CD4-positive, alpha-beta T cell treated with Interleukin-6 at 100 ng/mL for 8 hours (primary cell): ENCODE measurements around the gene ZNF326.

Experiments used
- DNase-seq: peaks from one replicate; pipeline ENCODE4 v3.0.0-alpha.2; 2020; ENCODE audit warnings: mixed read lengths, low spot score

ZNF326 gene

DNA sequence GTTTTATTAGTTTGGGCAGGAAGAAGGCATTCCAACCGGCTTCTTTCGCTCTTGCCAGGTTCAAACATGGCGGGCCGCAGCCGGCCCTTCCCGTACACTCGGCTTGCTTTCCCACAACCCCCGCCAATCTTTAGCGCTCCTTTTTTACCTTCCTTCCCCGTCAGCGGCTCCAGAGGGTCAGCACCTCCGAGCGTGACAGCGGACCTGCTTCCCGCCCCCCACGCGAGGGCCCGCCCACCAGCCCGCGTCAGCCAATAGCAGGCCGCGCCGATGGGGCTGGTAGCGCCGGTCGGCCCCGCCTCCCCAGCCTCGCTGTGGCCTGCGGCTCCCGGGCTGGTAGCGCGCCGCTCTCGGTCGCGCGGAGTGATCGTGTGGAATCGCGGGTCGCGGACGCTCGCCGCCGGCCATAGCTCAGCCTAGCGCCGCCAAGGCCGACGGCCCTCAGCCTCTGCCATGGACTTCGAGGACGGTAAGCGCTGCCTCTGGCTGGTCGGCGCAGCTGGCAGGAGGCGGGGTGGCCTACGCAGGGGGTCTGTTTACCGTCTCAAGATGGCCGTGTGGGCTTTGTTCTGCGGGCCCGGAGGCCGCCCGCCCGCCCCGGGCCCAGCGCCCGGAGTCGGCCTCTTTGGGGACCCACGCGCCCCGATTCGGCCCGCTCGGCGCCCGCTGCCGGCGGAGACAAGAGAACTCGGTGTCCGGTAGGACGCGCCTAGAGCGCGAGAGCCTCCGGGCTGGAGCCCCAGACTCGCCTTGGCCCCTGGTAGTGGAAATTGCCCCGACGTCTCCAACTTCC, at the start of gene ZNF326:
ZNF326 (plus strand) TSS at position 306 of the 793 bp plus-strand sequence; CDS start at position 454, 148 bp downstream.
- peak; percentile 91 for DNase-seq

- no peak for DNase-seq
These were observed 48.9 kb upstream of the ZNF326 start for GRCh38 chr1:89945852-89946476.

- no peak for DNase-seq
These were observed 48.4 kb upstream of the ZNF326 start for GRCh38 chr1:89946532-89946931.

GRCh38 chr1:89948722-89949345, 46.1 kb upstream of the ZNF326 start:
- no peak for DNase-seq

GRCh38 chr1:89949991-89950624, 44.8 kb upstream of the ZNF326 start:
- DNase-seq, result no peak

DNA sequence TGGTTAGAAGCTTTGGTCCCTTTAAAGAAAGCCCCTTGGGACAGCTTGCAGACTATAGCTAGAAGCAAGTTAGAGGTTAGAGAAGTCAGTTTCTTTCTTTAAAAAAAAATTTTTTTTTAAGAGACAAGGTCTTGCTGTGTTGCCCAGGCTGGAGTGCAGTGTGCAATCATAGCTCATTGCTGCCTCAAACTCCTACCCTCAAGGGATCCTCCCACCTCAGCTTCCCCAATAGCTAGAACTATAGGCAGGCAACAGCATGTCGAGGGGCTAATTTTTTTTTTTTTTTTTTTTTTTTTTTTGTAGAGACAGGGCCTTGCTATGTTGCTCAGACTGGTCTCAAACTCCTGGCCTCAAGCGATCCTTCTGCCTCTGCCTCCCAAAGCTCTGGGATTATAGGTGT, 44.2 kb upstream of the ZNF326 start:
- DNase-seq, result no peak

- no peak for DNase-seq
These were observed 42.9 kb upstream of the ZNF326 start for GRCh38 chr1:89951766-89952604.

DNA sequence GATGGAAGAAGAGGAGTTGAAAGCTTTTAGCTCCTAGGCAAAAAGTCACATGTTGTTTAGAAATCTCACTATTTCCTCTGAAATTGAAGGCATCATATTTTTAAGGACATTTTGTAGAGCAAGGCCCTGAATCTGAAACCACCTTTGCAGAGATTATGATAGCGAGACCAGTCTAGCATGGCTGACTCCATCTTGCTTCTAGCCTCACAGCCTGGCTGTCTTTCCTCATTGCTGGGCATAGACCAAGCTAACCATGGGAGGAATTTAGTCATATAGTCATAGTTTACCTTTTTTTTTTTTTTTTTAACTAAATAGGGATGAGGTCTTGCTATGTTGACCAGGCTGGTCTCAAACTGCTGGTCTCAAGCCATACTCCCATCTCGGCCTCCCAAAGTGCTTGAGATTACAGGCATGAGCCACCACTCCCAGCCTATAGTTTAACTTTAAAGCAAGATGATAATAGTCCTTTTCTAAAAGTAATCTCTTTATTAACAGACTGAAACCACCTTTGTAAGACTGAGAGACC, 42.2 kb upstream of the ZNF326 start:
- DNase-seq, result no peak

GRCh38 chr1:89953131-89953626, 41.7 kb upstream of the ZNF326 start:
- peak; percentile 26 for DNase-seq

GRCh38 chr1:89953929-89954328, 41.0 kb upstream of the ZNF326 start:
- no peak for DNase-seq

DNA sequence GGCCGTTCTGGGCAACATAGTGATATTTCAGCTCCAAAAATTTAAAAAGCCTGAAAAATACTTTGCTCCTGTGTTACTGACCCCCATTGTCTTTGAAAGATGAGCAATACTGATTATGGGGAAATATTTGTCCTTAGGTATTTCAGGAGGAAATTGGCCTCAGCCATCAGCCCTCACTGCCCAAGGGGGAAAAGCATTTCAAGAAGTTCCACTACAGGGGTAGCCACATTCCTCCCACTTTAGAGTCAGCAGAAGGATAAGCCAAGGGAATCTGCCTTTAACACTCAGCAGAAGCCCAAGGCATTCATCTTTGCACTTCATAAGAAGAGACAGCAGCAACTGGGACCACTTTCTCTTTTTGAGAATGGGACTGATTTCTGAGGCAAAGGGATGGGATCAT, 40.5 kb upstream of the ZNF326 start:
- DNase-seq, result no peak

DNA sequence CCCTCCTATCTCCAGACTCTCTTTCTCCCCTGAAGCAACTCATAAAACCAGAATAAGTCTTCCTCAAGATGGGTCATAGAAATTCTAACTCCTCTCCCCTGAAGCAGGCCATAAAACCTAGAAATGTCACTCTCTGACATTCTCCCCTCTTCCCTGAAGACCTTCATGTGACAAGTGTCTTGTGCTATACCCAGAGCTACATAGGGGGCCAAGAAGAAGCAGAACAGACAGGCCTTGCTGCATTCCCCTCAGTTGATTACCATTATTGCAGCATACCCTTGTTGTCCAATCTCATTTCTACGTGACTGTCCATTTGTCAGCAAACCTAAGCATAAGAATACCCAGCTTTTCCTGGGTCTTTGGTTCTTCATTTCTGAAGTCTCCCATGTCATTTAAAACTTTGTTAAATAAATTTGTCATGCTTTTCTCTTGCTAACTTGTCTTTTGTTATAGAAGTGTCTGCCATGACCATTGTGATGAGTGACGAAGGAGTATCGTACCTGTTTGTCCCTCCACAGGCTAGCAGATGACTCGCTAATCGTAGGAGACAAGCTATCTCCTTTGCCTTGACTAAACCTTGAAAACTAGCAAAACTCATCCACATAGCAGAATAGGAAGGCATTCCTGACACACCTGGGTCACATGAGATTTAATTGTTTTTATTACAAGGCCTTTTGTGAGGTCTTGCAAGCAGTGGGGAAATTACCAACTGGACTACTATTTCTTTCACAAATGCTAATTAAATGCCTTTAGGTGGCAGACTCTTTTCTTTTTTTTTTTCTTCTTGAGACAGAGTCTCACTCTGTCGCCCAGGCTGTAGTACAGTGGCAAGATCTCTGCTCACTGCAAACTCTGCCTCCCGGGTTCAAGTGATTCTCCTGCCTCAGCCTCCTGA, 39.4 kb upstream of the ZNF326 start:
- DNase-seq, result no peak

DNA sequence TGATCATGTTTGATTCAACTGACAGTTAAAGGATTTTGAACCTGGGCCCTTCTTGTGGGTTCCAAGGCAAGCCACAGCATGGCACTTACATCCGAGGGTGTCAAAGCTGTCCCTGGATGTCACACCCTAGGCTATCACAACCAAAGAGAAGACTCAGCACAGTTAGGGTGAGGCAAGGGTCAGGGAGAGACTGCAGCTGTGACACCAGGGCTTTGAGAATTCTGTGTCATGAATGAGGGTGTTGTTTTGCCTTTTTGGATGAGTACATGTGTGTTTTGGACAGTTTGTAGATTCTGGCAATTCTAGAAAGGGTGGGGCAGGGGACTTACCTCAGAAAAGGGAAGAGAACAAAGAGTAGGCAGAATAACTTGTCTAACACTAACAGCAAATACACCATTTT, 37.8 kb upstream of the ZNF326 start:
- no peak for DNase-seq

GRCh38 chr1:89958851-89959654, 35.9 kb upstream of the ZNF326 start:
- no peak for DNase-seq

- DNase-seq, result no peak
These were observed 35.2 kb upstream of the ZNF326 start for GRCh38 chr1:89959719-89960118.

DNA sequence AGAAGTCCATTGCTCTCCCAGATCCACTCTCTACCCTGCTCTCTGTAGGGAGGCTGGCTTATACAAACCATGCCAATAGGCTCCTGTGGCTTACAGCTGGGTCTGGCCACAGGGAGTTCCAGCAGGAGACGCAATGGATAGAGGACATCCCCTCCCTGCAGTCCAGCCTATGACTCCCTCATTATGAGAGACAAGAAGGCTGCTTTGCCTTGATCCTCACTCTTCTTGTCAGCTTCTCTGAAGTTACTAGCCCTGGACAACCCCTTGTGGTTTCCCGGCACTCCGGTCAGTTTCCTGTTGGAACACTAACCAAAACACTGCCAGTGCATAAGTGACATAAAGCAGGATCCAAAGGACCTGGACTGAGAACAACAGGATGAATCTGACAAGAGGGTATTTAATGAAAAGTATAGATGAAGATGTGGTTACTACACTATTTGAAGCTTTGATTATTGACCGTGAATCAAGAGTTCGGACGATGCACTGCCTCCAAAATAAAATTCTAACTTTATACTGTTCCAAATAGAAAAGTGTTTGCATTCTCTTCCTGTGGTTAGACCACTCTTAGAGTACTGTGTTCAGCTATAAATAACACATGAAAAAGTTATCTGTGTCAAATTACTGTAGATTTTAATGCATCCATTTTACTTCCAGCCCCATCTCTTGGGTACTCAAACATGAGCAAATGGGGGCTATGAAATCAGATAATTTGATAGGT, 32.7 kb upstream of the ZNF326 start:
- no peak for DNase-seq

- no peak for DNase-seq
These were observed 32.2 kb upstream of the ZNF326 start for GRCh38 chr1:89962742-89963075.

DNA sequence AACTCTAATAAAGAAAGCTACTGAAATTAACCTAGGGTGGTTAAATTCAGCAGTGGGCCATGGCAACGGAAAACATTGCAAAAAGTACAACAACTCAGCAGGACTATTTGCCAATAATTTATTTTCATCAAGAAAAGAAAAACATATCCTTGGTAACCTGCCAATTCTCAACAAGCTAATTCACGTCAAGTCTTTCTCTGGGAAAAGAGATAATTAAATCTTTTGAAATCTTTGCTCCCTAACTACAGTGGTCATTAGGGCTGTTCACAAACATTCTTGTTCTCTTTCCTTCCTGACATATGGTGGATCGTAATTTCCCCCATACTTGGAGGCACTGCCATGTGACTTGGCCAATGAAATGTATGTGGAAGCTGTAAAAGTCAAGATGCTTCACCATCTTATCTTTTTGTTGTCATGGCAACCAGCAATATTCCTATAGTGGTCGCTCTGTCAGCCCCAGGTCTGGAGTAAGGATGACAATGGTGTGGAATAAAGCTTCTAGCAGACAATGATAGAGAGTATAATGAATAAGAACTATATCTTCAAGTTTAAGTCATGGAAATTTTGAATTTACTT, 29.6 kb upstream of the ZNF326 start:
- no peak for DNase-seq

GRCh38 chr1:89966656-89967055, 28.3 kb upstream of the ZNF326 start:
- DNase-seq, result no peak
